Skeletal muscle cell (primary cell): ENCODE measurements around the gene QSER1.
A peak's percentile ranks its signal among the peaks of the same experiment; 100 is the strongest.
"Not testable (repeated sequence)": the region's sequence is repeated elsewhere in the genome, so short reads cannot be mapped to it uniquely, and the experiment has no call there.

Experiments
- DNase-seq: peaks from one replicate; pipeline ENCODE4 v3.0.0-alpha.2; 2010; ENCODE audit warnings: low read depth
- H3K4me3 ChIP-seq: 2 replicates; pipeline ENCODE4 v1.5.1; 2011; ENCODE audit warnings: low read depth, mild to moderate bottlenecking, control low read depth, low read length, moderate library complexity

QSER1 gene

DNA sequence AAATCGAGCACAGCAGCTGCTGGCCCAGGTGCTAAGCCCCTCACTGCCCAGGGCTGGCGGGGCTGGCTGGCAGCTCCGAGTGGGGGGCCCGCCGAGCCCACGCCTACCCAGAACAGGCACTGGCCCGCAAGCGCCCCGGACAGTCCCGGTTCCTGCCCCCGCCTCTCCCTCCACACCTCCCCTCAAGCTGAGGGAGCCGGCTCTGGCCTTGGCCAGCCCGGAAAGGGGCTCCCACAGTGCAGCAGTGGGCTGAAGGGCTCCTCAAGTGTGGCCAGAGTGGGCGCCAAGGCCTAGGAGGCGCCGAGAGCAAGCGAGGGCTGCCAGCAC, 4.3 kb upstream of the QSER1 start:
- H3K4me3 ChIP-seq, DNase-seq: not testable (repeated sequence)

DNA sequence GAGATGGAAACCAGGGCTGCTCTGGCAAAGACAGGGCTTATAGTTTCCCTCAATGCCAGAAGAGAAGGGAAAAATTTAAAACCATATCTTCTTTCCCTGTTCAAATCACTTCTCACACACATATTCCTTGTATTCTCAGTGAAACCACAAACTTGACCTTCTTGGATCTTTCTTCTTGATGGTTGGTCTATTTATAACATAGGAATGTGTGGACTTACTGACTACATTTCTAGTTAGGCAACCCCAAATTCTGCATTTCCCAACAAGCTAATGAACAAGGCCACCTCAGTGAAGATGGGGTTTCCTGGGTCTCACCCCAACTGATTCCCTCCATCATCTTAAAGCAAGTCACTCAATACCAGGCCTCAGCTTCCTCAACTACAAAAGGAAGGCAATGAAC, 3.8 kb upstream of the QSER1 start:
- peak; percentile 34 for DNase-seq
- no peak overlapping the region for H3K4me3 ChIP-seq

DNA sequence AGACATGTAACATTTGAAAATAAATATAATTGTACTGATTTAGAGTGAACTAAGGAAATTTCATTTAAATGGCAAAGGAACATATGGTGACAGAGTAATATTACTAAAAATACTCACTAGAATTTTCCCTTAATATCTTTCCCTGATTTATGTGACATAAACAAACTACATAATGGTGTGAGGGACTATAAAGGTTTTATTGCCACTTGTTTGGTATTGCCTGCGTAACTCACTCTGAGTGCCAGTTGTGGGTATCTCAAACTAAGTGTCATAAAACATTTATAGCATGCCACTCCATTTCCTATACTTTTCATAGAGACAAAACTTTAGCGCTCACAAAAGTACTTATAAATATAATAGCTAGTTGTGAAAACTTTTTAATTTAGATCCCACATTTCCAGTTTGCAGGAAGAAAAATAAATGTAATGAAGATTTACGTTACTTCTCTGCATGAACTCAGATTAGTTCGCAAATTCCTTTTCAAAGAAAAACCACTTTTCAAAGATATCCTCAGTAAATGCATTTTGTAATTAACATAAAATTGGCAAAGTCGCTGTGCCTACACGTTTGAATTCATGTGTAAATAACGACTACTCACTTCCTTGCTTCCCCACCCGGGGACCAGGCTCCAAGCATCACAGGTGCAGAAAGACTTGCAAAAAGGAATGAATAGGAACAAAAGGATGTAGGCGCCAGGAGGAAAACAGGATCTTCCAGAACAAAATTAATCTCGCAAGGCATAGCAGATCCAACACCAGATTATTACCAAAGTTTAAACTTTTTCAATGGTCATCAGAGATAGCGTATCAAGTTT, 1.6 kb upstream of the QSER1 start:
- no peak for DNase-seq
- H3K4me3 ChIP-seq: no peak overlapping the region

DNA sequence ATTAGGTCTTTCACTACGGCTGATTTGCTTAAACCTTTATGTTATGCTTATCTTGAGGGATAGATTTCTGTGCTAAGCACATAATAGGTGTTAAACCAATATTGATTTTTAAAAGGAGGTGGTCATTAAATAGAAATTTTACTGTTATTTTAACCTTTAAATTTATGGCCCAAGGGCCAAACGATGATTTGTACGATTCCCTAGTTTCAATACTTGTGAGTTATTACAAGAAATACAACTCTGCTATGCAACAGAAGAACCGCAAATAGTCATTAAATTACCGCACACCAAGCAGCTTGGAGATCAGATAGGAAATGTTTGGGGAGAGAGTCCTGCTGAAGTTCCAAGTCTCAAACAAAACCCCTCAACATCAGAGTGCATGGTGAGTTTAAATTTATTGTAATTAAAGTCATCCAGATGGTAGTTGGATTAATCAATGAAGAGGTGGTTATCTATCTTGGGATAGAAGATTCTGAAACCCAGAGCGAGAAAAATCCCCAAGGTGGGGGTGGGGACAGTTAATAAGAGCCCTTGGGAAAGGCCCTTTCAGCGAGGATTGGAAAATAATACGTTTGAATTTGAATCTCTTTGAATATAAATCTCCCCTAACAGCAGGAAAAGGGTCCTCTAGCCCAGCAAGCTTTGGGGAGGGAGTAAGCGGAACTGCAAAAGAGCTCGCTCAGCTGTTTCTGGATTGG, 805 bp upstream of the QSER1 start:
- no peak for DNase-seq
- peak overlapping the region; percentile 89 for H3K4me3 ChIP-seq

DNA sequence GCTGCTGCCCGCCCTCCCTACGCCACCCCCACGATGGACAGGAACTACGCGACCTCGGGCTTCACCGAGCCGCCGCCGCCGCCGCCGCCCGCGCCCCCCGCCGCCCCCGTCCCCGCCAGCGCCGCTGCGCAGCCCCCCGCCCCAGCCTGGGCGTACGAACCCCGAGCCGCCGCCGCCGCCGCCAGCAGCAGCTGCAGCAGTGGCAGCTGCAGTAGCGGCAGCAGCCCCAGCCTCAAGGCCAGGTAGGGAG, 407 bp downstream of the QSER1 start:
- DNase-seq: no peak
- H3K4me3 ChIP-seq: peak overlapping the region; percentile 89

DNA sequence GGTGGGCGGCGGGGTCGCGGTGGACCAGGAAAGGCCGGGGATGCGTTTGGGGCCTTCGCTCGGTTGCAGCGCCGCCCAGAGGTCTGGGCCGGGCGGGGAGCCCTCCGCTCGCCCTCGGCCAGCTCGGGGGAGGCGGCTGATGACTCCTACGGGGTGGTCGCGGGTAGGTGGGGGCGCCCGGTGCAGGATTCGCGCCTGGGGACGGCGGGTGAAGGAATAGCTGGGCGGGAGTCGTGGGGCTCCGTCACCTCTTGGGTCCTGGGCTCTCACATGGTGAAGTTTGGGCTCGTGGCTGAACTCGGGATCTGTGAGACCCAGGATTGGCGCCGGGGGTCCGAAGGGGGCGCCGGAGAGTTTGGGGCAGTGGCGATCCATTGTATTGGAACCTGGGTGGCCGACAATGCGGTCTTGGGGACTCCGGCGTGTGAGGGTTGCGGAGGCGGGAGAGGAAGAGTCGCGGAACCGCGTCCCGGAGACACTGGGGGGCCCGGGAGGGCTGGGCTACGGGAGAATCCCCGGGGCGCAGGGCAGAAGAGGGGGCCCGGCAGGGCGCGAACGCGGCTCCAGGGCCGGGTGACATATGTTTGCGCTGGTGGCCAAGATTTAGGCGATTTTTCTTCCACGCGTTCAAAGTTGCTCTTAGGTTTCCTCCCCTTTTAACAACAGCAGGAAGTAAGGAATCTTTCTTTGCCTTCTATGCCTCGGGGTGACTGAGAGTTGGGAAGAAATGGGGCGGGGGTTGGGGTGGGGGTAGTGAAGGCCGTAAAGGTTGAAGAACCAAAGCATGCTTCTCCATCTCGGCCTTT, 935 bp downstream of the QSER1 start:
- H3K4me3 ChIP-seq: peak overlapping the region; percentile 89
- DNase-seq: no peak

DNA sequence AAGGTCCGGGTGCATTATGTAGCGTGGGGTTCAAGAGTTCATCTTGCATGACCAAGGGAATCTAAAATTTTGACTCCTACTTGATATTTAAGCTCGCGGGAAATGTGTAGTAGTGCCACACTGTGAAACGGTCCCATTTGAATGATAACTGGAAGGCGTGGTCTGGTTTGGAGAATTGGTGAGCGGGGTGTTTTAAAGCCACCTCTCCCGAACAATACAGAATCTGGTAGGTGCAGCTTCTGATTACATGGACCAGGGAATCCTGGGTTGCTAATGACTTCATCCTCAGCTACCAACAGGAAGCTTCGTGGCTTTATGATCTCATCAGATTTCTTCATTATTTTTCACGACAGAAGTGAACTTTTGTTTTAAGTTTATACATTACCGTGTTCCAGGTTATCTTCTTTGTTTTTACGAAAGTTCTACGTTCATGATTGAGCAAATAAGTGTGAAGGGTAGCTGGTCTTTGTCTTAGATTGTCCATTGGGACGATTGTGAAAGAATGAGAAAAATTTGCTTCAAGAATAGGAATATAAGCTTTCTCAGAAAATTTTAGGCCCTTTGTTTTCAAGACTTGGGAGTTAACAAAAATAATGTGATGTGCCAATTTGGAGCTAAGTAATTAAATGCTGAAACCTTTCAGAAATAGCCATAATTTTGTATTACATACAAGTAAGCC, 1.7 kb downstream of the QSER1 start:
- peak; percentile 61 for DNase-seq
- H3K4me3 ChIP-seq: peak overlapping the region; percentile 89

DNA sequence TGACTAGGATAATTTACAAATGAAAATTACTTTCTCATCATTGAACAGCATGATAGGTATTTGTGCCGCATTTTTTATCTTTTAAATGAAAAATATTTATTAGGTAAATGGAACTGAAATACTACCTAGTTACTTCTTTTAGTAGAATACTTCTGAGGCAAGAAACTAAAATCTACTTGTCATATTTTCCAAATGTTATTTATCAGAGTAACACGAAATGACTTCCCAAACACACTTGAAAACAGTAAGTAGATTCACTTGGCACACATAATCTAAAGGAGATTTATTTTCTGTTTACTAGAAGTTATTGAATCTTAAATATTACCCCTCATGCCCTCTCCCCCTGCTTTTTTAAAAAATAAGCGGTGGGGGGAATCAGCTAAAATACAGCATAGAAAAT, 2.3 kb downstream of the QSER1 start:
- peak overlapping the region; percentile 89 for H3K4me3 ChIP-seq

DNA sequence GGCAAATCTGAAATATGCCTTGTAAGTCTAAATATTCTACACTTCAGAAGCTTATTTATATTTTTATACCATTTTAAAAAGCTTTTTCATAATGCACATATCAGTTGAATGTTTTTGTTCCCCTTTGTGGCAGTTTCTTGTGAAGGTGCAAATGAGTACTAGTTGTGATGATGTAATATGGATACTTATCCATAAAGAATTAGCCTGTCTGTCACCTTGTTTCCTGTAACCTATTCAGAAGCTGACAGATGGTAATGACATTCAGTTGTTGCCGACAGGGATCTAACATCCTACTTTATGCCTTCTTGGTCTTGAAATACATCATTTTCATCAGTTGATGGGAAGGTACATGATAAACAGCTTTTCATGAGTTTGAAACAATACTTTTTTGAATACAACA, 2.9 kb downstream of the QSER1 start:
- no peak for DNase-seq
- H3K4me3 ChIP-seq: no peak overlapping the region

More for the DNA sequence above, 2.3 kb downstream of the QSER1 start:
- no peak for DNase-seq

DNA sequence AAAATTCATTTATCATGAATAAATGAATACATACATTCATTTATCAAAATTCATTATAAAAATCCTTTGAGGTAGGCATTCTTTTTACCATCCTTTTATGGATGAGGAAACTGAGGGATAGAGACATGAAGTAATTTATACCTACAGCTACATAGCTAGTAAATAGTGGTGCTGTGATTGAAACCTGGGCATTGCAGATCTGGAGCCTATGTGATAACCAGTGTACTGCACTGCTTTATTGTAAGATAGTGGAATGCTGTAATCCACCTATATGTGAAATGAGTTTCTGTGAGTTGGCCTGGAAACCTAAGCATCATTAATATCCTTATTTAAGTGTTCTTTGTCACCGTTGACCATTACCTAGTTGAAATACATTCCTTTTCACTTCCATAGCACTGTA, 4.5 kb downstream of the QSER1 start:
- no peak for DNase-seq
- H3K4me3 ChIP-seq: no peak overlapping the region

DNA sequence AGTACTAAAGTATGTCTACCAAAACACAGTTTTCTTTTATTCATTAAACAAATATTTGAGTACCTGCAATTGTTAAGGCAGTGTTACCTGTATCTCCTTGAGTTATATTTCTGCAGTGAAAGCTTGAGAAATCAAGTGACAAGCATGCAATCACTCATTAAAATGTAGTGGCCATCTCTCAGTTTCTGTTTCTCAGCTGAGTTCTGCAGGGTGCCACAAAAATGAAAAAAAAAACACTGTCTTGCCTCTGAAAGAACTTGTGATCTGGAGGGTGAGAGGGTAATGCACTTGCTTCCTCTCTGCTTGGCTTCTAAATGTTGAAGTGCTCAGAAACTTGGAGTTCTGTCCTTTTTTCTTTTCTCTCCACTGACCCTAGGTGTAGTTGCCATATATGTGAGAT, 6.8 kb downstream of the QSER1 start:
- no peak overlapping the region for H3K4me3 ChIP-seq
- no peak for DNase-seq

DNA sequence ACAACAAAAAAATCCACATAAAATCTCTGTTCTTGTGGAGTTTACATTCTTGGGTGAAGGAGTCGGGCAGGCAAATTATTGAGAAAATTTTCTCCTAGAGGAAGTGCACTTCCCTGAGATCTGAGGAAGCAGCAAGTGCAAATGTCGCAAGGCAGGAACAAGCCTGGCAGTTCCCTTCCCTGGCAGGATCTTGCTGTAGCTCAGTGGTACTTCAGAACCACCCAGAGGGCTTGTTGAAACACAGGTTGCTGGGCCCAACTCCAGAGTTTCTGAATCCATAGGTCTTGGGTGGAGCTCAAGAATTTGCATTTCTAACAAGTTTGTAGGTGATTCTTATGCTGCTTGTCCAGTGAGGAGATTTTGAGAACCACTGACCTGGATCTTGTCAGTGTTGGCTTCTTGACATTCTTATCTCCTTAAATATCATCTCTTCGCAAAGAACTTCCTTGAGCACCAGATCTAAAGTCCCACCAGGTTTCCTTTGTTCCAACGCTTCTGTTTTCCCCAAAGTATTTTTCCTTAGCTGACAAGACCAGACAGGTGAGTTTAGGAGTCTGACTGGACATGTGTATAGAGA, 9.6 kb downstream of the QSER1 start:
- no peak overlapping the region for H3K4me3 ChIP-seq
- DNase-seq: no peak

DNA sequence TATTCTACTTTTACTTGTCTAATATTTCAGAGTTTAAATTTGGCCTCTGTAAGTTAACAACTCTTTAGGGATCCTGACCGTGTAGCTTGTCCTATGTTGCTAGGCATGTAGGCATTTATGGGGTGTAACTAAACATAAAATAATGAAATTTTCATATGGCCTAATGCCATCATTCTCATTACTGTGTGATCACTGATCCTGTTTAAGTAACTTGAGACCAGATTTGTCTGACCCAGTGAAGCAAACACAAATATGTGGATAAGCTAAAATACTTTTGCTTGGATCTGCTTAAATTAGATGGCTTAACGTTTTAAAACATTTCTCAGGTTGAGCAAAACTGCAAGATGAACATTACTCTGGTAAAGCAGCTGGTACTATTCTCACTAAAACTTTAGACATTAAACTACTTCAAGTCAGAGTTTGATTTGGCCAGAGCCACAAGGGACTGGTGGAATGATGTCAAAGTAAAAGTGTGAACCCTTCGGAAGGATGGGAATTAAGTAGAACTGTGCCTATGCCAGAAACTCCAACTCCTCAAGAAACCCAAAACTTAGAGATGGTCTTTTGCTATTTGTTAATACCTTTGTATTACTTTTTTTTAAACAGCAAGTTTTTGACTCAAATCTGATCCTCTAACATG, 12.5 kb downstream of the QSER1 start:
- no peak for DNase-seq
- no peak overlapping the region for H3K4me3 ChIP-seq

DNA sequence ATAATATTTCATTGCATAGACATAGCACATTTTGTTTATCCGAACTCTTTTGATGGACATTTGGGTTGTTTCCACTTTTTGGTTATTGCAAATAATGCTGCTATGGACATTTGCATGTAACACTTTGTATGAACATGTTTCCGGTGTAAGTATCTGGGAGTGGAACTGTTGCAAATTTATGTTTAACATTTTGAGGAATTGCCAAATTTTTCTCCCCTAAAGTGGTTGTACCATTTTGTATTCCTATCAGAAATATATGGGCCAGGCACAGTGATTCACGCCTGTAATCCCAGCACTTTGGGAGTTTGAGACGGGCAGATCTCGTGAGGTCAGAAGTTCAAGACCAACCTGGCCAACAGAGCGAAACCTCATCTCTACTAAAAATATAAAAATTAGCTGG, 16.0 kb downstream of the QSER1 start:
- no peak overlapping the region for H3K4me3 ChIP-seq
- no peak for DNase-seq

DNA sequence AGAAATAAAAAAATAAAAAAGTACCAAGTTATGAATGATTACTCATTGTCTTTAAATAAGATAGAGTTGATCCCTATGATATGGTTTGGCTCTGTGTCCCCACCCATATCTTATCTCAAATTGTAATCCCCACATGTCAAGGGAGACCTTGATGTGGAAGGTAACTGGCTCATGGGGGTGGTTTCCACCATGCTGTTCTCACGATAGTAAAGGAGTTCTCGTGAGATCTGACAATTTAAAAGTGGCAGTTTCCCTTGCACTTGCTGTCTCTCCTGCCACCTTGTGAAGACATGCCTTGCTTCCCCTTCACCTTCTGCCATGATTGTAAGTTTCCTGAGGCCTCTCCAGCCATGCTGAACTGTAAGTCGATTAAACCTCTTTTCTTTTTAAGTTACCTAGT, 18.8 kb downstream of the QSER1 start:
- H3K4me3 ChIP-seq: no peak overlapping the region
- DNase-seq: no peak

DNA sequence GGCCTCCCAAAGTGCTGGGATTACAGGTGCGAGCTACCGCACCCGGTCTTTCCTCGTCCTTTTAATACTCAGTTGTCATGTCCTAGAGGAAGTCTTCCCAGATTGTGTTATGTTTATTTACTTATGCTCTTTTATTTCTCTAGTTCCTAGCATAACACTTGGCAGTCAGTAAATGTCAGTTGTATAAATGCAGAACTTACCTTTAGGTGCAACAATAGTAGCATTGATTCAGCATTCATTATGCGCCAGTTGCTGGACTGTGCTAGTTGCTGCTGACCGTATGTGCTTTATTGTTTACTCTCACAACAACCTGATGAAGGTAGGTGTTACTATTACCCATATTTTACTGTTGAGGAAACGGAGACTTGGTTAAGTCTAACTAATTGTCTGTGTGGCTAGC, 20.8 kb downstream of the QSER1 start:
- no peak for DNase-seq
- H3K4me3 ChIP-seq: no peak overlapping the region

DNA sequence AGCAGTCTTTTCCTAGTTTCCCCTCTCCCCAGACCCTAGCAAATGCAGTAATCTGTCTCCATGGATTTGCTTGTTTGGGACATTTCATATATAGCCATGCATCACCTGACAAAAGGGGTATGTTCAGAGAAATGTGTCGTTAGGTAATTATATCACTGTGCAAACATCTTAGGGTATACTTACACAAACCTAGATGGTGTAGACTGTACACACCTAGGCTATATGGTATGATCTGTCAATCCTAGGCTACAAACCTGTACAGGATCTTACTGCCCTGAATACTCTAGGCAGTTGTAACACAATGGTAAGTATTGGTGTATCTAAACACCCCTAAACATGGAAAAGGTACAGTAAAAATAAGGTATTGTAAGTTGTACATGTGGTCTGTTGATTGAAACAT, 23.8 kb downstream of the QSER1 start:
- H3K4me3 ChIP-seq: no peak overlapping the region
- no peak for DNase-seq

DNA sequence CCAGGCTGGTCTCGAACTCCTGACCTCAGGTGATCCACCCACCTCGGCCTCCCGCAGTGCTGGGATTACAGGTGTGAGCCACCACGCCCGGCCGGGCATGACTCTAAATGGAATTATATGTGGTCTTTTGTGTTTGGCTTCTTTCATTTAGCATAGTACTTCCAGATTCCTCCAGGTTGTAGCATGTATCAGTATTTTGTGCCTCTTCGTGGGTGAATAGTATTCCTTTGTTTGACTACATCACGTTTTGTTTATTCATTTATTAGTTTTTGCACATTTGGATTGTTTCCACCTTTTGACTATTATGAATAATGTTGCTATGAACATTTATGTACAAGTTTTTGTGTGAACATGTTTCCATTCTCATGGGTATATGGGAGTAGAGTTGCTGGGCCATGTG, 24.4 kb downstream of the QSER1 start:
- no peak for DNase-seq
- H3K4me3 ChIP-seq: no peak overlapping the region

DNA sequence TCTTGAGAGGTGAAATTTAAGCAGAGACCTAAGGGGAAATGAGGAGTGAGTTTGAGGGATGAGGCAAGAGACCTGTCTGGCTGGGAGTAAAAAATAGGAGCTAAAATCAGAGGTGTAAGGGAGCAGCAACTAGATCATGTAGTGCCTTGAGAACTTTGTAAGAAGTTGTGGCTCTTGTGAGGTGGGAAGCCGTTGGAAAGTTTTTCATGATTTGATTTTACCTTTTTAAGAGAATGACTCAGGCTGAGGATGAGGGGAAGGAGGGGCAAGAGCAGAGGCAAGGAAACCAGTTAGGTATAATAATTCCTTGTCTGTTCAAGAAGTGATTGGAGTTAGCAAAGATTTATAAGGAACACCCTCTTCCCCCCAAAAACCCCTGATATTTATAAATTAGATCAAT, 25.8 kb downstream of the QSER1 start:
- DNase-seq: no peak
- no peak overlapping the region for H3K4me3 ChIP-seq
